ENCODE measurements around the gene MUC12. TPM values are rescaled to one million over a fixed set of nuclear protein-coding genes. Genes with fewer than 3 reads are reported as not detected.

The MUC12 gene
- total and polyA plus RNA-seq, 2 of the 4 experiments (the other 2 are of a cell fraction) = 4.0 TPM; not detected in 1

GRCh38 chr7:100967292-100967863, 2.0 kb upstream of the MUC12 start:
- ChIA-PET CTCF (interaction anchor here (0.5 kb wide), 1 partner anchor 345 kb away, joined by 3 read pairs; no protein-coding TSS in a partner anchor), POLR2A (ENCODE audit: unreplicated experiment) (no interaction called here)
- ATAC-seq (ENCODE audit: low read depth) = no peak
- Histone ChIP-seq H3K4ac (ENCODE audit: low read depth, low read length) (no peak overlapping the region), H3K23ac (ENCODE audit: low read depth, low read length) (no peak overlapping the region), H4K8ac (ENCODE audit: low read depth in 2 of 2, low read length in 2 of 2) (no peak overlapping the region), H2BK5ac (ENCODE audit: low read depth, low read length, poor library complexity, severe bottlenecking) (no peak overlapping the region), H4K20me1 (ENCODE audit: insufficient read depth, low read length) (no peaks in the 10 kb centered on the region; the same call in 1 of the 2 replicates), H3K4me3 (ENCODE audit: insufficient read depth, low read depth, low read length) (no peak overlapping the region), H2BK120ac (ENCODE audit: low read depth, low read length) (no peak overlapping the region), H3K9ac (ENCODE audit: low read depth, low read length) (no peak overlapping the region), H2BK15ac (ENCODE audit: low read depth, low read length) (no peak overlapping the region), H3K4me2 (ENCODE audit: low read depth, low read length) (no peak overlapping the region), H4K5ac (ENCODE audit: low read depth, low read length) (no peak overlapping the region), H2AK5ac (ENCODE audit: low read depth, low read length) (no peak overlapping the region), H3K56ac (ENCODE audit: extremely low read depth, insufficient read depth, low read length) (no peak overlapping the region), H3K14ac (replicated peaks; ENCODE audit: low read depth, low read length) (no peak overlapping the region), H3K9me3 (ENCODE audit: control insufficient read depth, insufficient read depth, low read length) (no peaks in the 10 kb centered on the region; the same call in 1 of the 2 replicates), H3K27ac (ENCODE audit: insufficient read depth, low read length) (no peak overlapping the region), H2BK20ac (ENCODE audit: low read depth, low read length) (no peak overlapping the region), H3K4me1 (ENCODE audit: control insufficient read depth, insufficient read depth, low read length) (no peaks in the 10 kb centered on the region), H4K91ac (ENCODE audit: insufficient read depth, low read depth, low read length) (no peak overlapping the region), H3K79me1 (ENCODE audit: low read depth in 1 of 2, low read length in 2 of 2) (no peaks in the 10 kb centered on the region), H2AK9ac (replicated peaks; ENCODE audit: low read depth, low read length, poor library complexity) (no peak overlapping the region), H3K18ac (ENCODE audit: low read depth, low read length) (no peak overlapping the region), H2AFZ (replicated peaks; ENCODE audit: low read length, poor library complexity) (peak overlapping the region; percentile 45), H3K36me3 (ENCODE audit: control insufficient read depth, insufficient read depth, low read length) (no peaks in the 10 kb centered on the region), H3K9me1 (ENCODE audit: insufficient read depth, low read length) (no peaks in the 10 kb centered on the region), H3K27me3 (ENCODE audit: control insufficient read depth, insufficient read depth, low read length) (peaks cover 58% of the 10 kb centered on the region)
- BruUV-seq (replicated peaks) = no TSS peak
- TF ChIP-seq RAD21 (IDR thresholded peaks at IDR 0.05; ENCODE audit: low read length) = no peak
- no peak for TF ChIP-seq FOS (IDR thresholded peaks at IDR 0.05; ENCODE audit: low read depth, low read length)
- no peak for TF ChIP-seq RFX5 (IDR thresholded peaks at IDR 0.05; ENCODE audit: low read depth, low read length)
- TF ChIP-seq SMC3 (IDR thresholded peaks at IDR 0.05; ENCODE audit: low read depth, low read length) = no peak
- no peak for TF ChIP-seq MAFK (IDR thresholded peaks at IDR 0.05; ENCODE audit: low read depth, low read length)
- no peak for TF ChIP-seq POLR2A (IDR thresholded peaks at IDR 0.05; ENCODE audit: low read depth, low read length)
- no peak for TF ChIP-seq MAZ (IDR thresholded peaks at IDR 0.05; ENCODE audit: borderline replicate concordance, low read depth, low read length)
- no peak for TF ChIP-seq CTCF (conservative IDR thresholded peaks at IDR 0.05; ENCODE audit: low read depth, low read length)
- TF ChIP-seq USF2 (IDR thresholded peaks at IDR 0.05; ENCODE audit: low read depth, low read length) = no peak
- TF ChIP-seq RCOR1 (IDR thresholded peaks at IDR 0.05; ENCODE audit: insufficient replicate concordance, low read length) = no peak
- dilution Hi-C loops (cut with HindIII; ENCODE audit: low sequenced_read_pairs, unreplicated experiment) = no loop called here
- intact Hi-C loops (cut with micrococcal nuclease) = no loop called here
- 50% methylated on average over 13 of the region's 13 CpGs; no CpG with 5 or more reads in 1 of the 2 experiments for WGBS, 2 experiments (ENCODE audit: extremely low coverage in 2 of 2, insufficient read length in 1 of 2)
- no peak for DNase-seq
- in situ Hi-C loops (cut with MboI; ENCODE audit: low sequenced_read_pairs) = loop anchor here (5.0 to 25.0 kb wide), 2 partner anchors 95 to 495 kb away; no protein-coding TSS in a partner anchor

Data from IMR-90 (cell line).